MM.1S (cell line): Measurements from ENCODE around the gene GPR3.

Source experiments
- CTCF ChIP-seq: fragments of 300-600 bp; sonication (generic); IDR thresholded peaks from 2 replicates; pipeline ENCODE4 v1.5.1; 2016; ENCODE audit warnings: antibody characterized with exemption, low read length, mixed read lengths
- EZH2 ChIP-seq: fragments of 300-600 bp; sonication (generic); optimal IDR thresholded peaks from 2 replicates; pipeline ENCODE3; 2017; ENCODE audit warnings: low read depth, mild to moderate bottlenecking, antibody characterized with exemption, low read length, mixed read lengths

GRCh38 chr1:27361044-27361402, 31.4 kb upstream of the GPR3 start:
- no peak for TF ChIP-seq CTCF
- no peak for TF ChIP-seq EZH2
